Astrocyte (in vitro differentiated cells and primary cell): ENCODE results near the gene SLC19A1. TPM values are rescaled to one million over a fixed set of nuclear protein-coding genes. Genes with fewer than 3 reads are reported as not detected.

Experiments
- DNase-seq: peaks from one replicate; pipeline ENCODE4 v3.0.0-alpha.2; 2010; ENCODE audit warnings: low read depth
- FAIRE-seq: peaks from 2 replicates; lab custom pipeline; 2011; peaks lifted over from hg19 to GRCh38; lab: Jason Lieb, UNC
- H2AFZ ChIP-seq: 2 replicates; pipeline ENCODE4 v1.6.0; 2012; ENCODE audit warnings: low read depth, low read length, inconsistent platforms
- H3K27ac ChIP-seq: 2 replicates; pipeline ENCODE4 v1.5.1; 2011; ENCODE audit warnings: low read depth, low read length, inconsistent platforms
- H3K27me3 ChIP-seq: 2 replicates; pipeline ENCODE4 v1.6.0; 2011; ENCODE audit warnings: low read length, inconsistent platforms; ENCODE audit not compliant: insufficient read depth
- H3K36me3 ChIP-seq: 2 replicates; pipeline ENCODE4 v1.5.1; 2011; ENCODE audit warnings: low read length, inconsistent platforms; ENCODE audit not compliant: insufficient read depth
- H3K4me1 ChIP-seq: 2 replicates; pipeline ENCODE4 v1.5.1; 2011; ENCODE audit warnings: low read length, inconsistent platforms; ENCODE audit not compliant: insufficient read depth
- H3K4me2 ChIP-seq: 2 replicates; pipeline ENCODE4 v1.6.0; 2012; ENCODE audit warnings: low read length, inconsistent platforms
- H3K4me3 ChIP-seq: 2 replicates; pipeline ENCODE4 v1.5.1; 2011; ENCODE audit warnings: low read depth, mild to moderate bottlenecking, low read length, inconsistent platforms; ENCODE audit not compliant: insufficient read depth
- H3K79me2 ChIP-seq: 2 replicates; pipeline ENCODE4 v1.6.0; 2012; ENCODE audit warnings: mild to moderate bottlenecking, low read length, inconsistent platforms; ENCODE audit not compliant: insufficient read depth
- H3K9ac ChIP-seq: 2 replicates; pipeline ENCODE4 v1.6.0; 2012; ENCODE audit warnings: mild to moderate bottlenecking, low read length, inconsistent platforms
- H3K9me3 ChIP-seq: 2 replicates; pipeline ENCODE4 v1.5.1; 2012; ENCODE audit warnings: low read depth, mild to moderate bottlenecking, low read length, inconsistent platforms; ENCODE audit not compliant: insufficient read depth
- H4K20me1 ChIP-seq: 2 replicates; pipeline ENCODE4 v1.6.0; 2012; ENCODE audit warnings: low read length, inconsistent platforms; ENCODE audit not compliant: insufficient read depth
- H3K27ac Mint-ChIP-seq: one replicate; pipeline ENCODE4 v1.8.0; 2021; ENCODE audit warnings: mild to moderate bottlenecking, mixed read lengths; ENCODE audit not compliant: unreplicated experiment
- H3K27me3 Mint-ChIP-seq: one replicate; pipeline ENCODE4 v1.8.0; 2021; ENCODE audit warnings: low read depth, mixed read lengths; ENCODE audit not compliant: unreplicated experiment
- H3K36me3 Mint-ChIP-seq: one replicate; pipeline ENCODE4 v1.8.0; 2021; ENCODE audit warnings: low read depth, mixed read lengths; ENCODE audit not compliant: unreplicated experiment
- H3K4me1 Mint-ChIP-seq: one replicate; pipeline ENCODE4 v1.8.0; 2021; ENCODE audit warnings: low read depth, mixed read lengths; ENCODE audit not compliant: unreplicated experiment
- H3K4me3 Mint-ChIP-seq: one replicate; pipeline ENCODE4 v1.8.0; 2021; ENCODE audit warnings: mild to moderate bottlenecking, moderate library complexity, mixed read lengths; ENCODE audit not compliant: unreplicated experiment
- H3K9me3 Mint-ChIP-seq: one replicate; pipeline ENCODE4 v1.8.0; 2021; ENCODE audit warnings: mild to moderate bottlenecking, mixed read lengths; ENCODE audit not compliant: unreplicated experiment
- CTCF ChIP-seq: IDR thresholded peaks from 2 replicates; pipeline ENCODE4 v1.5.1; 2011; ENCODE audit warnings: low read depth, mild to moderate bottlenecking, inconsistent platforms, low read length, moderate library complexity; ENCODE audit not compliant: insufficient read depth
- EZH2 ChIP-seq: IDR thresholded peaks from 2 replicates; pipeline ENCODE4 v1.6.1; 2012; ENCODE audit warnings: mild to moderate bottlenecking, low read length, inconsistent platforms; ENCODE audit not compliant: insufficient read depth
- total RNA-seq: library from RNA; stranded (reverse); gene quantifications from 2 replicates; pipeline ENCODE4 v1.2.1, GENCODE V29; 2021

The SLC19A1 gene
- total RNA-seq, 1 donor from 2014 or later: 11.7 TPM

GRCh38 chr21:45536301-45537081, 5.7 kb downstream of the SLC19A1 start:
- no peak for FAIRE-seq
- peaks cover 1% of the 10 kb centered on the region for H3K36me3 Mint-ChIP-seq

GRCh38 chr21:45535341-45536081, 6.7 kb downstream of the SLC19A1 start:
- H3K4me1 ChIP-seq: peaks cover 10% of the 10 kb centered on the region
- H3K9me3 ChIP-seq: no peaks in the 10 kb centered on the region
- Mint-ChIP-seq H3K27ac (no peak overlapping the region), H3K4me1 (no peaks in the 10 kb centered on the region), H3K36me3 (peaks cover 1% of the 10 kb centered on the region), H3K9me3 (no peaks in the 10 kb centered on the region), H3K4me3 (no peak overlapping the region), H3K27me3 (no peaks in the 10 kb centered on the region)
- no peak overlapping the region for H2AFZ ChIP-seq
- H3K27ac ChIP-seq: no peak overlapping the region
- H3K27me3 ChIP-seq: no peaks in the 10 kb centered on the region
- H3K9ac ChIP-seq: no peak overlapping the region
- no peak overlapping the region for H3K4me2 ChIP-seq
- FAIRE-seq (no peak), DNase-seq (no peak)
- TF ChIP-seq CTCF (no peak), EZH2 (no peak)
- peaks cover 18% of the 10 kb centered on the region for H4K20me1 ChIP-seq
- peaks cover 28% of the 10 kb centered on the region for H3K79me2 ChIP-seq
- no peak overlapping the region for H3K4me3 ChIP-seq
- no peaks in the 10 kb centered on the region for H3K36me3 ChIP-seq

More at GRCh38 chr21:45536301-45537081, 5.7 kb downstream of the SLC19A1 start:
- no peak overlapping the region for H3K27ac Mint-ChIP-seq
- H3K9me3 Mint-ChIP-seq: no peaks in the 10 kb centered on the region
- H4K20me1 ChIP-seq: peaks cover 25% of the 10 kb centered on the region
- H3K36me3 ChIP-seq: no peaks in the 10 kb centered on the region
- no peak for DNase-seq
- no peak overlapping the region for H3K27ac ChIP-seq
- H3K9me3 ChIP-seq: no peaks in the 10 kb centered on the region
- peaks cover 36% of the 10 kb centered on the region for H3K79me2 ChIP-seq
- H3K4me2 ChIP-seq: no peak overlapping the region
- no peaks in the 10 kb centered on the region for H3K27me3 ChIP-seq
- H3K4me3 Mint-ChIP-seq: no peak overlapping the region
- TF ChIP-seq EZH2: no peak
- no peaks in the 10 kb centered on the region for H3K4me1 Mint-ChIP-seq
- peaks cover 17% of the 10 kb centered on the region for H3K4me1 ChIP-seq
- H3K4me3 ChIP-seq: no peak overlapping the region
- H3K9ac ChIP-seq: no peak overlapping the region
- no peak overlapping the region for H2AFZ ChIP-seq
- H3K27me3 Mint-ChIP-seq: no peaks in the 10 kb centered on the region

DNA sequence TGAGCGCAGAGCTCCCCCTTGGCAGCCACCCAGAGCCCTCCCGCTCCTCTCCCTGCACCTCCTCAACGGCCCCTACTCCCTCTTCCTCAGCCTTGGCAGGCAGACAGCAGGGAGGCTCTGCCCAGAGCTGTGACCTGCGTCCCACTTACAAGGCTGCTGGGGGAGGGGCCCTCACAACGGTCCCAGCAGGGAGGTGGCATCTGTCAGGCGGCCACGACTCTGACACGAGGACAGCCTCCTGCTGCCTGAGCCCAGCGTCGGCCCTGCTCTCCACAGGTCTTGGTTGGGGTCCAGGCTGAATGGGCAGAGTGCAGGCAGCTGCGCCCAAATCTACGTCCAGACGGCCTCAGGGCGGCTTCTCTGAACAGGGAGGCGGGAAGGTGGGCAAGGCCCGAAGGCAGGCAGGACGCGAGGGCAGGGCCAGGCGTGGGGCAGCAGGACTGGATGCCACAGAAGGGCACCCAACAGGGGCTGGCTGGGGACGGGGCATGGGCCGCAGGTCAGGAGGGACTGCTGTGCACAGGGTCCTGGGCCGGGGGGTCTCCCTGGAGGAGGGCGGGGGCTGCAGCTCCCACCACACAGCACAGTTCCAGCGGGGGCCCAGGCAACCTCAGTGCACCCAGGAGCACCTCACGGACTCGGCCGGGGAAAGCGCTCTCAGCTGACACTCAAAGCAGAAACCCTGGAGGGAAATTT, 7.5 kb downstream of the SLC19A1 start:
- H3K4me2 ChIP-seq: peak overlapping the region; percentile 55
- H3K27me3 ChIP-seq: no peaks in the 10 kb centered on the region
- peaks cover 1% of the 10 kb centered on the region for H3K36me3 Mint-ChIP-seq
- peak overlapping the region; percentile 11 for H2AFZ ChIP-seq
- H3K9me3 ChIP-seq: no peaks in the 10 kb centered on the region
- peaks cover 4% of the 10 kb centered on the region for H3K36me3 ChIP-seq
- H3K4me3 ChIP-seq: no peak overlapping the region
- no peak overlapping the region for H3K4me3 Mint-ChIP-seq
- no peak for DNase-seq
- no peak overlapping the region for H3K27ac ChIP-seq
- no peak for TF ChIP-seq EZH2
- no peak for TF ChIP-seq CTCF
- H3K9me3 Mint-ChIP-seq: no peaks in the 10 kb centered on the region
- H3K4me1 Mint-ChIP-seq: no peaks in the 10 kb centered on the region
- FAIRE-seq: no peak
- peaks cover 21% of the 10 kb centered on the region for H3K79me2 ChIP-seq
- peaks cover 10% of the 10 kb centered on the region for H3K4me1 ChIP-seq
- H3K27ac Mint-ChIP-seq: no peak overlapping the region
- H3K9ac ChIP-seq: no peak overlapping the region
- H3K27me3 Mint-ChIP-seq: no peaks in the 10 kb centered on the region
- H4K20me1 ChIP-seq: peaks cover 18% of the 10 kb centered on the region
